Measurements from ENCODE around the gene GBP5. TPM values are rescaled to one million over a fixed set of nuclear protein-coding genes. Genes with fewer than 3 reads are reported as not detected.

The GBP5 gene
- polyA plus RNA-seq, 3 donors = 9.8 to 36.4 (median 16.9) TPM

DNA sequence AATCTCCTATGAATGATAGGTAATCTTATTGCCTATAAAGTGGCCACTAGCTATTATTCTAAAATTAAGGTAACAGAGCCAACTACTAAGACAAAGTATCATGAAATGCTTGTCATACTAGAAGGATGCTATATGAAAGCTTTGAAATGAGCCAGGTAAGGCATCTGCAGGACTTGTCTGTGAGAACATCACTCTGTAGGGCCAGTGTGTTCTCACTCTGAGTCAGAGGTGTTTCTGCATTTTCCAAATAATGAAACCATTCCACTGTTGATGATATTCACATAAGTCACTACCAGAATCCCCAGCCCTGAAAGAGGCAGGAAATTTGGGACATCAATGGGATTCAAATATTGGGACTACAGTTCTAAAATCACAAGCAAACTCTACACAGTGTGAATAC is 25.8 kb upstream of the GBP5 start:
- H3K4me2 ChIP-seq (replicated peaks; ENCODE audit: extremely low read depth, low read length, poor library complexity, severe bottlenecking) = no peak overlapping the region
- H3K27me3 ChIP-seq (ENCODE audit: control insufficient read depth in 2 of 2, insufficient read depth in 2 of 2, low read length in 2 of 2) = no peaks in the 10 kb centered on the region
- H3K79me2 ChIP-seq (ENCODE audit: insufficient read depth, low read length) = no peaks in the 10 kb centered on the region
- H3K36me3 ChIP-seq (replicated peaks in 1 of 2; ENCODE audit: control insufficient read depth in 1 of 2, insufficient read depth in 2 of 2, low read length in 2 of 2) = no peaks in the 10 kb centered on the region
- no peaks in the 10 kb centered on the region for H3K27me3 Mint-ChIP-seq (ENCODE audit: low read depth in 3 of 3)
- no peaks in the 10 kb centered on the region for H3K36me3 Mint-ChIP-seq
- no peaks in the 10 kb centered on the region for H4K20me1 ChIP-seq (ENCODE audit: insufficient read depth, low read length)
- H3K27ac Mint-ChIP-seq = no peak overlapping the region
- no peak overlapping the region for H3K27ac ChIP-seq (ENCODE audit: low read depth in 1 of 2, low read length in 2 of 2)
- no peaks in the 10 kb centered on the region for H3K4me1 ChIP-seq (ENCODE audit: control insufficient read depth in 1 of 2, insufficient read depth in 2 of 2, low read length in 2 of 2)
- TF ChIP-seq, protein P1, sequence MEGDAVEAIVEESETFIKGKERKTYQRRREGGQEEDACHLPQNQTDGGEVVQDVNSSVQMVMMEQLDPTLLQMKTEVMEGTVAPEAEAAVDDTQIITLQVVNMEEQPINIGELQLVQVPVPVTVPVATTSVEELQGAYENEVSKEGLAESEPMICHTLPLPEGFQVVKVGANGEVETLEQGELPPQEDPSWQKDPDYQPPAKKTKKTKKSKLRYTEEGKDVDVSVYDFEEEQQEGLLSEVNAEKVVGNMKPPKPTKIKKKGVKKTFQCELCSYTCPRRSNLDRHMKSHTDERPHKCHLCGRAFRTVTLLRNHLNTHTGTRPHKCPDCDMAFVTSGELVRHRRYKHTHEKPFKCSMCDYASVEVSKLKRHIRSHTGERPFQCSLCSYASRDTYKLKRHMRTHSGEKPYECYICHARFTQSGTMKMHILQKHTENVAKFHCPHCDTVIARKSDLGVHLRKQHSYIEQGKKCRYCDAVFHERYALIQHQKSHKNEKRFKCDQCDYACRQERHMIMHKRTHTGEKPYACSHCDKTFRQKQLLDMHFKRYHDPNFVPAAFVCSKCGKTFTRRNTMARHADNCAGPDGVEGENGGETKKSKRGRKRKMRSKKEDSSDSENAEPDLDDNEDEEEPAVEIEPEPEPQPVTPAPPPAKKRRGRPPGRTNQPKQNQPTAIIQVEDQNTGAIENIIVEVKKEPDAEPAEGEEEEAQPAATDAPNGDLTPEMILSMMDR (IDR thresholded peaks at IDR 0.05) = no peak
- DNase-seq = no peak
- H2AFZ ChIP-seq (ENCODE audit: insufficient read depth, low read depth, low read length, poor library complexity, severe bottlenecking) = no peak overlapping the region
- peaks cover under 1 to 8% (median 4%) of the 10 kb centered on the region in 7 donors for H3K9me3 Mint-ChIP-seq
- H3K9ac ChIP-seq (ENCODE audit: insufficient read depth, low read length, poor library complexity, severe bottlenecking) = no peak overlapping the region
- no peak overlapping the region for H3K4me3 ChIP-seq (replicated peaks in 1 of 3; ENCODE audit: low read depth in 2 of 3, low read length in 3 of 3)
- intact Hi-C loops (cut with micrococcal nuclease) = loop anchor here in 1 of 2 donors (10.0 kb wide), 1 partner anchor 46 kb away; no protein-coding TSS in a partner anchor
- no peak overlapping the region for H3K4me3 Mint-ChIP-seq
- peaks cover 5 to 6% of the 10 kb centered on the region in 2 donors for H3K9me3 ChIP-seq (replicated peaks in 1 of 2; ENCODE audit: control insufficient read depth in 1 of 2, insufficient read depth in 1 of 2, low read length in 2 of 2)
- H3K4me1 Mint-ChIP-seq = peaks cover 3% of the 10 kb centered on the region

DNA sequence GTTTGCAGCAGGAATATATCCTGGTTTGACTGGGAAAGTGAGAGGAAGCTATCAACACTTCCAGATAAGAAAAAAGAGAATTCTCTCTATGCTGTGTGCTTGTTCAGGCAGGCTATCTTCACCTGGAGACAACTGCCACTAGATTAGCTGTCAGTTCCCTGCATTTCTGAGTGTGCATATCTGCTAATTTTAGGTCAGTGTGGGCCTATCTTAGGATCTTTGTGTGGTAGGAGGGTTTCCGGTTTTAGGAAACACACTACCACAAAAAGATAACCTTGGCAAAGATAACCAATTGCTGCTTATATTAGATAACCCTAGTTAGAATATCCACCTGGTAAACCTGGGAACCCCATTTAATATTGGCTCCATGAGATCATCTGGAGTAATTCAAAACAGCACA is 22.5 kb upstream of the GBP5 start:
- Histone ChIP-seq H3K27ac (ENCODE audit: low read depth in 1 of 2, low read length in 2 of 2) (no peak overlapping the region), H3K9me3 (replicated peaks in 1 of 2; ENCODE audit: control insufficient read depth in 1 of 2, insufficient read depth in 1 of 2, low read length in 2 of 2) (peaks cover 11 to 16% of the 10 kb centered on the region in 2 donors), H3K4me1 (ENCODE audit: control insufficient read depth in 1 of 2, insufficient read depth in 2 of 2, low read length in 2 of 2) (no peaks in the 10 kb centered on the region), H3K4me3 (replicated peaks in 1 of 3; ENCODE audit: low read depth in 2 of 3, low read length in 3 of 3) (no peak overlapping the region), H3K27me3 (ENCODE audit: control insufficient read depth in 2 of 2, insufficient read depth in 2 of 2, low read length in 2 of 2) (no peaks in the 10 kb centered on the region), H2AFZ (ENCODE audit: insufficient read depth, low read depth, low read length, poor library complexity, severe bottlenecking) (no peak overlapping the region), H4K20me1 (ENCODE audit: insufficient read depth, low read length) (no peaks in the 10 kb centered on the region), H3K9ac (ENCODE audit: insufficient read depth, low read length, poor library complexity, severe bottlenecking) (no peak overlapping the region), H3K4me2 (replicated peaks; ENCODE audit: extremely low read depth, low read length, poor library complexity, severe bottlenecking) (no peak overlapping the region), H3K79me2 (ENCODE audit: insufficient read depth, low read length) (no peaks in the 10 kb centered on the region), H3K36me3 (replicated peaks in 1 of 2; ENCODE audit: control insufficient read depth in 1 of 2, insufficient read depth in 2 of 2, low read length in 2 of 2) (no peaks in the 10 kb centered on the region)
- Mint-ChIP-seq H3K4me1 (peaks cover 3% of the 10 kb centered on the region), H3K27me3 (ENCODE audit: low read depth in 3 of 3) (peaks cover 0 to 3% (median 0%) of the 10 kb centered on the region in 3 donors), H3K9me3 (peaks cover 5 to 20% (median 13%) of the 10 kb centered on the region in 7 donors), H3K4me3 (no peak overlapping the region), H3K27ac (no peak overlapping the region), H3K36me3 (no peaks in the 10 kb centered on the region)
- intact Hi-C loops (cut with micrococcal nuclease) = loop anchor here in 1 of 2 donors (10.0 kb wide), 1 partner anchor 50 kb away; no protein-coding TSS in a partner anchor
- TF ChIP-seq, protein P1 (IDR thresholded peaks at IDR 0.05) = no peak
- WGBS (ENCODE audit: insufficient coverage) = no CpG with 5 or more reads among the region's 1 CpG
- DNase-seq = no peak

Data from CD14-positive monocyte (primary cell).